GM18498 (cell line): ENCODE data around the gene TMPRSS6.
"Not testable (repeated sequence)": the region's sequence is repeated elsewhere in the genome, so short reads cannot be mapped to it uniquely, and the experiment has no call there.

ENCODE experiments used
- ATAC-seq: cut with Tn5 transposase; IDR thresholded peaks from one replicate; pipeline ENCODE4 v1.9.1; 2021; ENCODE audit warnings: mild to moderate bottlenecking, moderate library complexity; ENCODE audit not compliant: unreplicated experiment

The TMPRSS6 gene

GRCh38 chr22:37090920-37091695 is 18.4 kb downstream of the TMPRSS6 start:
- ATAC-seq: no peak

GRCh38 chr22:37089434-37089833 is 20.1 kb downstream of the TMPRSS6 start:
- ATAC-seq: no peak

GRCh38 chr22:37088750-37089408 is 20.6 kb downstream of the TMPRSS6 start:
- no peak for ATAC-seq

GRCh38 chr22:37088108-37088605 is 21.4 kb downstream of the TMPRSS6 start:
- ATAC-seq: no peak

GRCh38 chr22:37086184-37086583 is 23.3 kb downstream of the TMPRSS6 start:
- ATAC-seq: no peak

GRCh38 chr22:37084385-37084784 is 25.1 kb downstream of the TMPRSS6 start:
- no peak for ATAC-seq

GRCh38 chr22:37083914-37084313 is 25.6 kb downstream of the TMPRSS6 start:
- no peak for ATAC-seq

GRCh38 chr22:37082251-37082873 is 27.2 kb downstream of the TMPRSS6 start:
- ATAC-seq: no peak

GRCh38 chr22:37080838-37081237 is 28.7 kb downstream of the TMPRSS6 start:
- no peak for ATAC-seq

- no peak for ATAC-seq
These were observed 29.1 kb downstream of the TMPRSS6 start for GRCh38 chr22:37080438-37080837.

- ATAC-seq: no peak
These were observed 29.8 kb downstream of the TMPRSS6 start for GRCh38 chr22:37079668-37080171.

- no peak for ATAC-seq
These were observed 30.4 kb downstream of the TMPRSS6 start for GRCh38 chr22:37079158-37079557.

- ATAC-seq: no peak
These were observed 31.6 kb downstream of the TMPRSS6 start for GRCh38 chr22:37077802-37078448.

- ATAC-seq: no peak
These were observed 33.6 kb downstream of the TMPRSS6 start for GRCh38 chr22:37075822-37076433.

- ATAC-seq: no peak
These were observed 34.5 kb downstream of the TMPRSS6 start for GRCh38 chr22:37075046-37075445.

GRCh38 chr22:37074537-37074936 is 35.0 kb downstream of the TMPRSS6 start:
- no peak for ATAC-seq

GRCh38 chr22:37072673-37073072 is 36.8 kb downstream of the TMPRSS6 start:
- ATAC-seq: no peak

- not testable (repeated sequence) for ATAC-seq
These were observed 37.5 kb downstream of the TMPRSS6 start for GRCh38 chr22:37071850-37072592.

- ATAC-seq: no peak
These were observed 38.8 kb downstream of the TMPRSS6 start for GRCh38 chr22:37070744-37071143.

GRCh38 chr22:37070334-37070733 is 39.2 kb downstream of the TMPRSS6 start:
- no peak for ATAC-seq
